Measurements from ENCODE around the gene TMEM117. TPM values are rescaled to one million over a fixed set of nuclear protein-coding genes. Genes with fewer than 3 reads are reported as not detected.

TMEM117 gene
- total and polyA plus RNA-seq, 8 donors = 1.8 to 6.1 (median 4.0) TPM

DNA sequence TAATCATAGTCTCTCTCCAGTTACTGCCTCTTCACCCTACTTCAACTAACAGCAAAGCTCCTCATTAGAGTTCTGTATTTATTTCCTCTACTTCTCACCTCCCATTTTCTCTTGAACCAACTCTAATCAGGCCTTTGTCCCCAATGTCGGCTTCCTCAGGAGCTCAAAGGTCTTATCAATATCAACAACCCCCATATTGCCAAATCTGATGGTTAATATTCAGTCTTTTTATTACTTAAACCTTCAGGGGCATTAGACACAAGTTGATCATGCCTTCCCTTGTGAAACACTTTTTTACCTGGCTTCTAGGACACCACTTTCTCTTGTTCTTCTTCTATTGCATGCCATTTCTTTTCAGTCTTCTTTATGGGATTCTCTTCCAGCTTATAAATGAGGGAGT is 531.3 kb downstream of the TMEM117 start:
- Histone ChIP-seq H3K27ac (no peak overlapping the region), H3K36me3 (no peaks in the 10 kb centered on the region), H3K4me1 (no peaks in the 10 kb centered on the region), H3K9me3 (no peaks in the 10 kb centered on the region), H3K27me3 (no peaks in the 10 kb centered on the region), H3K4me3 (no peak overlapping the region)
- ATAC-seq = no peak
- FAIRE-seq = no peak
- no peak for DNase-seq
- TF ChIP-seq, protein P1, sequence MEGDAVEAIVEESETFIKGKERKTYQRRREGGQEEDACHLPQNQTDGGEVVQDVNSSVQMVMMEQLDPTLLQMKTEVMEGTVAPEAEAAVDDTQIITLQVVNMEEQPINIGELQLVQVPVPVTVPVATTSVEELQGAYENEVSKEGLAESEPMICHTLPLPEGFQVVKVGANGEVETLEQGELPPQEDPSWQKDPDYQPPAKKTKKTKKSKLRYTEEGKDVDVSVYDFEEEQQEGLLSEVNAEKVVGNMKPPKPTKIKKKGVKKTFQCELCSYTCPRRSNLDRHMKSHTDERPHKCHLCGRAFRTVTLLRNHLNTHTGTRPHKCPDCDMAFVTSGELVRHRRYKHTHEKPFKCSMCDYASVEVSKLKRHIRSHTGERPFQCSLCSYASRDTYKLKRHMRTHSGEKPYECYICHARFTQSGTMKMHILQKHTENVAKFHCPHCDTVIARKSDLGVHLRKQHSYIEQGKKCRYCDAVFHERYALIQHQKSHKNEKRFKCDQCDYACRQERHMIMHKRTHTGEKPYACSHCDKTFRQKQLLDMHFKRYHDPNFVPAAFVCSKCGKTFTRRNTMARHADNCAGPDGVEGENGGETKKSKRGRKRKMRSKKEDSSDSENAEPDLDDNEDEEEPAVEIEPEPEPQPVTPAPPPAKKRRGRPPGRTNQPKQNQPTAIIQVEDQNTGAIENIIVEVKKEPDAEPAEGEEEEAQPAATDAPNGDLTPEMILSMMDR (IDR thresholded peaks at IDR 0.05) = no peak
- WGBS, 2 donors = 72 to 83% methylated on average over 1 of the region's 1 CpG
- intact Hi-C loops (cut with DNase I) = no loop called here

DNA sequence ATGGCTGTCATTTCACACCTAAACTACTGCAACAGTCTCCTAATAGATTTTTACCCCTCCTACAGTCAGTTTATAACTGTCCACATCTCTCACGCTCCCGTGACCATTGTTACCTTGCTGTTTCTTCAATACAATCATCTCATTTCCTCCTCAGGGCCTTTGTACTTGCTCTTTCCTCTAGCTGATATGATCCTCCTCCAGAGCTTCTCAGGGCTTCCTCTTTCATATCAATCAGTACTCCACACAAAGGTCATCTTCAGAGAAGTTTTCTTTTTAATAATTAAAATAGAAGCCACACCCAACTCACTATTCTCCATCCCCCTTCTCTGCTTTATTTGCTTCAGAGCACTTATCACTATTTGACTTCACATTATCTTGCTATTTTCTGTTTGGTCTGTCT is 532.0 kb downstream of the TMEM117 start:
- no peaks in the 10 kb centered on the region for H3K27me3 ChIP-seq
- TF ChIP-seq, protein P1 (IDR thresholded peaks at IDR 0.05) = no peak
- H3K27ac ChIP-seq = no peak overlapping the region
- intact Hi-C loops (cut with DNase I) = no loop called here
- WGBS, 2 donors = 96 to 100% methylated on average over 2 of the region's 2 CpGs
- no peaks in the 10 kb centered on the region for H3K4me1 ChIP-seq
- no peaks in the 10 kb centered on the region for H3K9me3 ChIP-seq
- H3K4me3 ChIP-seq = no peak overlapping the region
- H3K36me3 ChIP-seq = no peaks in the 10 kb centered on the region
- DNase-seq (no peak), FAIRE-seq (no peak), ATAC-seq (no peak)

DNA sequence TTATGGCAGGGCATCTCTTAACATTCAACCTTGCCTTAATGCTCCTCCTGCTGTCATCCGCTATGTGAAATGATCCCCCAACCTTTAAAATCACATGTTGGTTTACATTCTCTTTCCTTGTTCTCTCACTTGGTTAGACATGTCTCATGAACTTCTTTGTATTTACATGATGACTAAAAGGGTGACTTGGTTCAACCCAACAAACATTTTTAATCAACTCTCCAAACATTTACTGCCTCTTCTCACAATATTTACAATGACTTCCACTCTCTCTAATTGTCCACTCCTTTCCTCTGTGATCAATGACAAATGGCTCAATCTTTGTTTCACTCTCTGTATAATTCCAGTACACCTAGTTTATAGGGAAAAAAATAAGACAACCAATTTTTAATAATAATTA is 534.1 kb downstream of the TMEM117 start:
- no peaks in the 10 kb centered on the region for H3K36me3 ChIP-seq
- no peaks in the 10 kb centered on the region for H3K4me1 ChIP-seq
- H3K9me3 ChIP-seq = no peaks in the 10 kb centered on the region
- DNase-seq = no peak
- TF ChIP-seq, protein P1 (IDR thresholded peaks at IDR 0.05) = no peak
- intact Hi-C loops (cut with DNase I) = no loop called here
- no peak for ATAC-seq
- no peak overlapping the region for H3K27ac ChIP-seq
- no peak overlapping the region for H3K4me3 ChIP-seq
- H3K27me3 ChIP-seq = no peaks in the 10 kb centered on the region
- FAIRE-seq = no peak
- 99 to 100% methylated on average over 1 of the region's 1 CpG for WGBS, 2 donors

DNA sequence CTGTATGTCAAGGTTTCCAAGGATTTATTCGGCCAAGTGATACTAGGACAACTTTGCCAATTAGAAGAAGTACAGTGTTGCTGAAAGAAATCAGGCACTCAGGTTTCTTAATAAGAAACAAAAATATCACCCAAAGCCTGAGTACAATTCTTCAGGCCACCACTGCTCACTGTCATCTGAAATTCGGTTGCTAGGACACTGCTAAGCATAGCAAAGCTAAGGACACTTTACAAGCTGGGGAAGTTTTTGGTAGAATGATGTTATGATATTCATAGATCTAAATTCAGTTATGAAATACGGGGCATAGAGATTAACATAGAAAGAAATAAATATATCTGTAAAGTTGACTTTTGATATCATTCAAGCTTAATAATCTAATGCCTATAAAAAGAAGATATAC is 535.1 kb downstream of the TMEM117 start:
- TF ChIP-seq, protein P1 (IDR thresholded peaks at IDR 0.05) = no peak
- H3K4me1 ChIP-seq = no peaks in the 10 kb centered on the region
- H3K27ac ChIP-seq = no peak overlapping the region
- no peak for DNase-seq
- no peak for ATAC-seq
- no peak overlapping the region for H3K4me3 ChIP-seq
- H3K27me3 ChIP-seq = no peaks in the 10 kb centered on the region
- intact Hi-C loops (cut with DNase I) = no loop called here
- 78 to 83% methylated on average over 3 of the region's 3 CpGs for WGBS, 2 donors
- H3K36me3 ChIP-seq = no peaks in the 10 kb centered on the region
- no peak for FAIRE-seq
- no peaks in the 10 kb centered on the region for H3K9me3 ChIP-seq

DNA sequence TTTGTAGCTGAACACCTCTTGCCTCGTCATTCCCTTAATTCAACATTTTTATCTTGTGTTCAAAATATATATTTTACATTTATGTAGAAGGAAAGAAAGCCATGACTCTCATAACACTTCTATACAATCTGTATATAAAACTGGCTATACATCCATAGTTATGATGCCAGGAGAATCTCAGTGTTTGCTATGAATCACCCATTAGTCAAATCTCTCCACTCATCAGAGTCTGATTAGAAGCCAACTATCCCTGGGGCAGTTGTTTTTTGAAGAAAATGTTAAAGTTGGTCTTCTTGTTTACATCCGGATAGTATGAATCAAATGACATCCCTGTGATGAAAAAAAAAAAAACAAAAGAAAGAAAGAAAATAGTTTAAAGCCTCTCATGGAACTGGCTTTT is 536.4 kb downstream of the TMEM117 start:
- ATAC-seq (no peak), FAIRE-seq (no peak), DNase-seq (no peak)
- intact Hi-C loops (cut with DNase I) = no loop called here
- 91 to 96% methylated on average over 2 of the region's 2 CpGs for WGBS, 2 donors
- Histone ChIP-seq H3K27ac (no peak overlapping the region), H3K27me3 (no peaks in the 10 kb centered on the region), H3K4me1 (no peaks in the 10 kb centered on the region), H3K36me3 (no peaks in the 10 kb centered on the region), H3K9me3 (no peaks in the 10 kb centered on the region), H3K4me3 (no peak overlapping the region)
- TF ChIP-seq, protein P1 (IDR thresholded peaks at IDR 0.05) = no peak

All from pancreas (tissue), 10 donors.